Suppressor macrophage treated with lipopolysaccharide for 4 hours (primary cell): ENCODE data around the gene PLLP.
"Not testable (repeated sequence)": the region's sequence is repeated elsewhere in the genome, so short reads cannot be mapped to it uniquely, and the experiment has no call there.

Experiments used
- DNase-seq: peaks from one replicate; pipeline ENCODE4 v3.0.0-alpha.2; 2020

Gene PLLP

GRCh38 chr16:57271063-57271345, 13.5 kb downstream of the PLLP start:
- DNase-seq, result no peak

GRCh38 chr16:57270221-57271062, 14.0 kb downstream of the PLLP start:
- DNase-seq, result no peak

- no peak for DNase-seq
Observed at GRCh38 chr16:57268804-57269800, 15.4 kb downstream of the PLLP start.

- DNase-seq, result not testable (repeated sequence)
Observed at GRCh38 chr16:57267343-57267742, 17.1 kb downstream of the PLLP start.

GRCh38 chr16:57266531-57267260, 17.8 kb downstream of the PLLP start:
- no peak for DNase-seq

GRCh38 chr16:57265850-57266530, 18.5 kb downstream of the PLLP start:
- no peak for DNase-seq

- DNase-seq, result no peak
Observed at GRCh38 chr16:57264950-57265371, 19.5 kb downstream of the PLLP start.

GRCh38 chr16:57264381-57264780, 20.1 kb downstream of the PLLP start:
- DNase-seq, result no peak

- no peak for DNase-seq
Observed at GRCh38 chr16:57263541-57264351, 20.7 kb downstream of the PLLP start.

- DNase-seq, result no peak
Observed at GRCh38 chr16:57262841-57263540, 21.5 kb downstream of the PLLP start.

- no peak for DNase-seq
Observed at GRCh38 chr16:57261806-57262205, 22.7 kb downstream of the PLLP start.

GRCh38 chr16:57260294-57260929, 24.1 kb downstream of the PLLP start:
- DNase-seq, result peak; percentile 41

- no peak for DNase-seq
Observed at GRCh38 chr16:57258910-57259475, 25.5 kb downstream of the PLLP start.

- DNase-seq, result no peak
Observed at GRCh38 chr16:57258226-57258909, 26.1 kb downstream of the PLLP start.

- no peak for DNase-seq
Observed at GRCh38 chr16:57257455-57258070, 26.9 kb downstream of the PLLP start.

GRCh38 chr16:57256601-57257395, 27.7 kb downstream of the PLLP start:
- DNase-seq, result no peak

- no peak for DNase-seq
Observed at GRCh38 chr16:57255686-57256415, 28.6 kb downstream of the PLLP start.
